GM18873 (cell line): ENCODE data around the gene DNAJC3.
"Not testable (repeated sequence)": the region's sequence is repeated elsewhere in the genome, so short reads cannot be mapped to it uniquely, and the experiment has no call there.

Experiments used
- ATAC-seq: cut with Tn5 transposase; IDR thresholded peaks from one replicate; pipeline ENCODE4 v1.9.1; 2021; ENCODE audit warnings: mild to moderate bottlenecking, moderate library complexity, moderate number of reproducible peaks; ENCODE audit not compliant: unreplicated experiment, low FRiP score

DNAJC3 gene

DNA sequence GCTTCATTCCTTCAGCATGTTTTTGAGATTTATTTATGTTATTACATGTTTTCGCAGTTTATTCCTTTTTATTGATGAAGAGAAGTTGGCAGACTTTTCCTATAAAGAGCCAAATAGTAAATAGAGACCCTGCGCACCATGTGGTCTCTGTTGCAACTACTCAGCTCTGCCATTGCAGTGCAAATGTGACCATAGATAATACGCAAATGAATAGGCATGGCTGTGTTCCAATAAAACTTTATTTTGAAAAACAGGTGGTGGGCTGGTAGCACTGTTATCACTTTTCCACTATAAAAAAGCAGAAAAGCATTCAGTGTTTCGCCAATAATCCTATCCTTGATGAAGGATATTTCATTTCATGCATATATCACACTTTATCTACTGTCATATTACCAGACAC, 95.0 kb downstream of the DNAJC3 start:
- no peak for ATAC-seq

DNA sequence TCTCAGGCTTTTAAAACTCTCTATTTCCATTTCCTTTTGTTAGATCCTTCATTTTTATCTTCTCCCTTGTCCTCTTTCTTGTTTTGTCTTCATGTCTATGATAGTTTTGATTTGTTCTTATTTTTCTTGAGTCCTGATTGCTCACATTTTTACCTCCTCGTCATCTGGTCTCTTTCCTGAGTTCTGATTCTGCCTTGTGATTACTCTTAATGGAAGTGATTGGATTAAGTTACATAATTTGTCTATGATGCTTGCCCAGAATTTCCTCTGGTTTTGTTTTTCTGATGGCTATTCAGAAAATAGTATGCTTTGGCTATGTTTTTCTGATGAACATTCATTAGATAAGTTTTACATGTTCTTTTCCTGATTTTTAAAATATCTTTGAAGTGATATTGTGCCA, 102.6 kb downstream of the DNAJC3 start:
- ATAC-seq = no peak

DNA sequence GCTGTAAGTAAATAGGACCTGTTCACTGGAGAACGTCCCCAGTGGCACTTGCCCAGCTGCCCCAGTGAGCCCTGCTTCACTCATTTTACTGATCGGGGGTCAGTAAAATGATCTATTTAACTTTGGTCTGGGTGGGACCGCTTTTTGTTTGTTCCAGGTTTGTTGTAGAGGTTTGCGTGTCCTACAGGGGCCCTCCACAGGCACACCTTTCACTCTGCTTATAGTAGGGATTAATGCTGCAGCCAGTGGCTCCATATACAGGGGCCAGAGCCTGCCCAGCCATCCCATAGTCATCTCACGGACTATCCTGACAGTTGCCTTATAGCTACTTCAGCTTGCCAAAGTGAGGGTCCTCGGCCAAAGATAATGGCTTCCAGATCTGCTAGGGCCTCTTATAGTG, 104.1 kb downstream of the DNAJC3 start:
- no peak for ATAC-seq

DNA sequence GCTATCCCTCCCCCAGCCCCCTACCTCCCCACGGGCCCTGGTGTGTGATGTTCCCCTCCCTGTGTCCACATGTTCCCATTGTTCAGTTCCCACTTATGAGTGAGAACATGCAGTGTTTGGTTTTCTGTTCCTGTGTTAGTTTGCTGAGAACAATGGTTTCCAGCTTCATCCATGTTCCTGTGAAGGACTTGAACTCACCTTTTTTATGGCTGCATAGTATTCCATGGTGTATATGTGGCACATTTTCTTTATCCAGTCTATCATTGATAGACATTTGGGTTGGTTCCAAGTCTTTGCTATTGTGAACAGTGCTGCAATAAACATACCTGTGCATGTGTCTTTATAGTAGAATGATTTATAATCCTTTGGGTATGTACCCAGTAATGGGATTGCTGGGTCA, 105.0 kb downstream of the DNAJC3 start:
- not testable (repeated sequence) for ATAC-seq

DNA sequence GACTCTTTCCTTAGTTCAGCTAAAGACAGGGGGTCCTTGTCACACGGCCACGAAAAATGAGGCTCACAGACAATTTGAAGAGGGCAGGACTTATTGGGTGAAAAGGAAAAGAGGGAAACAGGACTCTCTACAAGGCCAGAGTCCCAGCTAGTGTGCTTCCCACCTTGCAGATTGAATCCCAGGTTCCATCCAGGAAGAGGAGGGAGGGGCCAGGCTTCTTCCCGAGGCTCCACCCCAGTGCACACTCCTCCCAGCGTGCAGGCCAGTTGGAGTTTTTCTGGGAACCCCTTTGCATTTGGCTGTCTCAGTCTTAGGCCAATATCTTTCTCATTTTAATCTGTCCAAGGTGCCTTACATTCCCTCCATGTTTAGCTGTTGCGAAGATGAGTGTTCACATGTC, 106.8 kb downstream of the DNAJC3 start:
- ATAC-seq = no peak

DNA sequence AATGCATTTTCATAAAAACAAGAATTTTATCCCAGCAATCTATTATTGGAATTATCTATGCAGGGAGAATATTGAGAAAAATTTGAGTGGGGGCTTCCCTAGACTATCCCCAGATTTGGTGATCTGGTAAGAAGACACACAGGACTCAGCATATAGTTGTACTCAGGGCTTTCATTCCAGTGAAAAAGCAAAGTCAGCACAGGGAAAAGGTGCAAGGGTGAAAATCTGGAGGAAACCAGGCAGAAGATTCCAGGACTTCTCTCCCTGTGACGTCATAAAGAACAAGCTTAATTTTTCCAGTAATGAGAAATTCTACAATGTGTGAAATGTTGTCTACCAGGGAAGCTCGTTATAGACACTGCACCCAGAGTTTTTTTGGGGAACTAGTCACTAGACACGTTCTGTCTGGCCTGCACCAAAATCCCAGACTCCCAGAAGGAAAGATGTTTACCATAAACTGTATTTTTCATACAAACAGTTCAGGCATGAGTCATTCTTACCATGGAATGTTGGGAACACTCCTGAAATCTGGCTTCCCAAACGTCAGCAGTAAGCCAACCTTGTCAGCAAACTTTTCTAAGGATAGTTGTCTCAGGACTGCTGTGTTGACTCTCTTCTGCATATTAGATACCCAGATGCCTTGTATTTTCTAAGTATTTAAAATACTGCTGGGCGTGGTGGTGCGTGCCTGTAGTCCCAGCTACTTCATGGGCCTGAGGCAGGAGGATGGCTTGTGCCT, 107.4 kb downstream of the DNAJC3 start:
- no peak for ATAC-seq

DNA sequence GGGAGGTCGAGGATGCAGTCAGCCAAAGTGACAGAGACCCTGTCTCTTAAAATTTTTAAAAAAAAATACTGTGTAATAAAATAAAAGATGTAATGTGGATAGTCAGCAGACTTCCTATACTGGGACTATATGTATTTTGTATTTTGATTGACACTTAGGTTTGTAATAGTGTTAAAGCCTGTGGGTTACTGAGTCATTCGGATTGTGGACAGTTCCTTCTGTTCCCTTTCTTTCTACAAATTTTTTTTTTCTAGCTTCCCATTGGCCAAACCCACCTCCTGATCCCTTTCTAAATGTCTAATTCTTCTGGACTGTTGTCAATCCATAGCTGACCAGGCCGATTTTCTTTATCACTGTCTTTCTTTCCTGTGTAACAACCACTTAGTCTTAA, 108.0 kb downstream of the DNAJC3 start:
- ATAC-seq = no peak

DNA sequence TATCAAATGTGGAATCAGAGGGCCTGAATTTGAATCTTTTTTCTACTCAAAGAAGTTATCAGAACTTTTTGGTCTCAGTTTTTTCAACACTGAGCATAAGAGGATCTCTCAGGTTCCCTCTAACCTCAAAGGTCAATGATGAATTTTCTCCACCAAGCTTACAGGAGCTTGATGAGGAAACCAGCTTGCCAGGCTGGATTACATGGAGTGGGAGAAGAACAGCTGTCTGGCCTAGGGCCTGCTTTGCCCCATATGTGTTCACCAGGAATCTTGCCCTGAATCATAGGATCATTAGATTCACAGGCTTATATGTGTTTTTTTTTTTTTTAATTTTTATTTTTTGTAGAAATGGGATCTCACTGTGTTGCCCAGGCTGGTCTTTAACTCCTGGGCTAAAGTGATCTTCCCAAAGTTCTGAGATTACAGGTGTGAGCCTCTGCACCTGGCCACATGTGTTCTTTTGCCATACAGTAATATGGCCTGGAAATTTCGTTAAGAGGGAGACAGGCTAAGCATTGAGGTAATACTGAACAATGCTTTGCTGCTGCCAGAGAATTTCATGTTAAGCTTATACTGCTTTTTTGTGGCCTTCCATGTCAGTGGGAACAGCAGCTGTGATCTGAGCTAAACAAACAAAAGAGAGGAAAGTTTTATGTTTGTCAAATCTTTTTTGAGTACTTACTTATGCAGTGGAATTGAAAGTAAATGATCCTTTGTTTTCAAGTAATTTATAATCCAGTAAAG, 110.6 kb downstream of the DNAJC3 start:
- ATAC-seq = no peak

DNA sequence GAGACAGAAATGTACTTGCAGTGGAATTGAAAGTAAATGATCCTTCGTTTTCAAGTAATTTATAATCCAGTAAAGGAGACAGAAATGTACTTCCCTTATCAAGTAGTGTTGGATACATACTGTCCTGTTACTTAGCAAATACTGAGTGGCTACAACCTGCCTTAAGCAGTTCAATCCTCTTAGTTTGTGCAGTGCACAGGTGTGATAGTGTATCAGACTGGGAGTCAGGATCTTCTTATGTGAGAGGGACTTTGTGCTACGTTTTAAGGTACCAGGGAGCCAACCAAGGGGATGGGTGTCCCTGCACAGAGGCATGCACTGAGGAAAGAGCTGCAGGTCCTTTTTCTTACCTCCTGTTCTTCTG, 111.1 kb downstream of the DNAJC3 start:
- ATAC-seq = no peak

DNA sequence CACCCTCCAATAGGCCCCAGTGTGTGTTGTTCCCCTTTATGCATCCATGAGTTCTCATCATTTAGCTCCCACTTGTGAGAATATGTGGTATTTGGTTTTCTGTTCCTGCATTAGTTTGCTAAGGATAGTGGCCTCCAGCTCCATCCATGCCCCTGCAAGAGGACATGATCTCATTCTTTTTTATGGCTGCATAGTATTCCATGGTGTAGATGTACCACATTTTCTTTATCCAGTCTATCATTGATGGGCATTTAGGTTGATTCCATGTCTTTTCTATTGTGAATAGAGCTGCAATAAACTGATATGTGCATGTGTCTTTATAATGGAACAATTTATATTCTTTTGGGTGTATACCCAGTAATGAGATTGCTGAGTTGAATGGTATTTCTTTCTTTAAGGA, 112.4 kb downstream of the DNAJC3 start:
- ATAC-seq = not testable (repeated sequence)

DNA sequence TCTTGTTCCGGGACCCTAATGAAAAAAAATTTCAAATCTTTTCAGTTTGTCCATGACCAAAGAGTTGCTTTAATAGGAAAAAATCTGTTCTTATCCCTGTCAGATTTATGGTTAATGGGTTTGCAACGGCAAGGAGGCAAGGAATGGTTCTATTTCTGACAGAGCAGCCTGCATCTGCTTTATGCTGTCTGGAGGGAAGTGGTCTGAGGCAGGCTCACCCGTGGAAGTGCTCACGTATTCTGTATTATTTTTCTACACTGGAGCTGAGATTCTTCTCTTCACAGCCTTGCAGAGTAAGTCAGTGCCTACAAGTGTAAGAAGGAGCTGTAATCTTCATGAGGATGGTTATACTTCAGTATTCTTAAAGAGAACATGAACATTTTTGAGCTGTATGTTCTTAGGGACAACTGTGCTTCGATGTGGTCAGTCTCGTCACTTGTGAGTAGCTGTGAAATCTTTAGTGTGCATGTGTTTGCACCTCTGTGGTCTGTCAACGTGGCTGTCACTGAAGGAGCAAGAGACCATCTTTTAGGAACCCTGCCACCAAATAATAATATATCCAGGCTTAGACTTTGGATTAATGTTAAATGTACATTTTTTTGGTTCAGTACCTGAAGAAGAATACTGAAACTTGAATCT, 114.3 kb downstream of the DNAJC3 start:
- no peak for ATAC-seq

DNA sequence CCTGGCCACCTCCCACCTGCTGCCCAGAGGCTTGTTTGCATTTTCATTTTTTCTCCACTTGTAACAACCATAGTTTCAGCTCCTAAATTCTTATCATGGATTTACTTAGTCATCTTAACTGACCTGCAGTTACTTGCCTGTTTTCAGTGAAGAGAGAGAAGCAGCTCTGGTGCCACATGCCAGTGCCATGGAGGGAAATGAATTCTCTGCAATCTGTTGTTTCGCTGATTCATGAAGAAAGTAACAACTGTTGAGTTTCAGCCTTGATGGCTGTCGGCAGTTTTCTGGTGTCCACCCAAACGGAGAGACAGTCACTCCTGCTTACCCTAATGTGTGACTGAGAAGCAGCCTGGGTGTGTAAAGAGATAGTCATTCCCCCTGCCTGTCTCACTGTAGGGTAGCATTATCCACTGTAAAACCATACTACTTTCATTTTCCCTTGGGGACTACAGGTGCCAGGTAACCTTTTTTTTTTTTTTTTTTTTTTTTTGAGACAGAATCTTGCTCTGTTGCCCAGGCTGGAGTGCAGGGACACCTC, 116.1 kb downstream of the DNAJC3 start:
- no peak for ATAC-seq

DNA sequence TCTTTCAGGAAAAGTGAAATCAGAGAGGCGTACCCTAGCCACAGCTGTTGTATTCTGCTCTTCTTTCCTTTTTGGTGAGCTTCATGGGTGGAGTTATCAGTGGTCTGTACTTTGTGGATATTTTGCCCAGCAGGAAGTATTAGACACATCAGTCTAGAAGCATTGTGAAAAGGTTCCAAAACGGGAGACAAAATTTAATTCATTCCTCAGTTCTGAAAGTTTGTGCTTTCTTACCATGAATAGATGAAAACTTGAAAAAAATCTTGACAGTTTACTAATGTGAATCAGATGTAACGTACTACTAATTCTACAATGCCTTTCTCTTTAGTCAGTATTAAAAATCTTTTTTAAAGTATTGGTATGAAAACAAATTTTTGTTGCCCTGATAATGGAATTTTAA, 116.8 kb downstream of the DNAJC3 start:
- no peak for ATAC-seq

DNA sequence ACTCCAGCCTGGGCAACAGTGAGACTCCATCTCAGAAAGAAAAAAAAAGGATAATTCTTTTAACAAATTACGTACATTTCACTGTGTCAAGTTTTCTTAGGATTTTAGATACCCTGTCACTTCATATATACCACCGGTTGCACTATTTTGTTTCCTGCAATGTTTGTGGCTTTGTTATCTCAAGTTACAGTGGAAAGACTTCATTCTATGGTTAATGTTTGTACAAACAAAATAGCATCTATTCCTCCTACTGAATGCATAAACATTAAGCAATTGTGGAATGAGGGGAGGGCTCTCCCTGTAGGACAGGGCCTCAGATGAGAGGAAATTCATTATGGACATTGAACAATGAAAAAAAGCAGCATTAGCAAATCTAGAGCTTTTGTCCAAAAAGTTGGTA, 120.1 kb downstream of the DNAJC3 start:
- no peak for ATAC-seq

DNA sequence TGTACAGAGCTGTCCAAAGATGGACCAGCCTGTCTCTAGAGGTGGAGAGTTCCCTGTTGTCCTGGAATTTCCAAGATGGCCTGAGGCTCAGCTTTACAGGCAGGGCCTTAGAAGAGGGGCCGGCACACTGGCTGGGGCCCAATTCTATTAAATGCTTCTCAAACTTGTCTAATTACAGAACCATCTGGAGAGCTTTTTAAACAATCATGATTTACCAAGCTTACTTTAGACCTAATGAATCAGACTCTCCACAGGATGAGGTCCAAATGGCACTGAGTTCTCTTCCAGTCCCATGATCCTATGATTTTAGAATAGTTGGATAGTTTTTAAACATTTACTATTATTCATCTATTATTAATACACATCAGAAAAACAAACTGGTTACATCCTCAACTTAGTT, 123.5 kb downstream of the DNAJC3 start:
- ATAC-seq = no peak

DNA sequence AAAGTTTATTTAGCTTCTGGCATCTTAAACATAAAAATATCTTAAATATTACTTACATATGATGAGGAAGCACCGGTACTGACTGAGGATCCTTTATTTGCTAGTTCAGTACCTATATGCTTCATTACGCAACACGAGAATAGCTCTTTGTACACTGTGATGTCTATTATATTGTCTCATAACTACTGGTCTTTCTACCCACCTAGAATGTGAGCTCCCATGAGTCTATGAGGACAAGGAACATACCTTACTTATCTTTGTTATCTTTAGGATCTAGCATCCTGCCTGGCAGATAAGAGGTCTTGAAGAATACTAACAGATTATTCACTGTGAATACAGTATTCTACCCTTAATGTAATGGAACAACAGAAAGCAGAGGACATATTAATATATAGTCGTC, 124.9 kb downstream of the DNAJC3 start:
- ATAC-seq = no peak

DNA sequence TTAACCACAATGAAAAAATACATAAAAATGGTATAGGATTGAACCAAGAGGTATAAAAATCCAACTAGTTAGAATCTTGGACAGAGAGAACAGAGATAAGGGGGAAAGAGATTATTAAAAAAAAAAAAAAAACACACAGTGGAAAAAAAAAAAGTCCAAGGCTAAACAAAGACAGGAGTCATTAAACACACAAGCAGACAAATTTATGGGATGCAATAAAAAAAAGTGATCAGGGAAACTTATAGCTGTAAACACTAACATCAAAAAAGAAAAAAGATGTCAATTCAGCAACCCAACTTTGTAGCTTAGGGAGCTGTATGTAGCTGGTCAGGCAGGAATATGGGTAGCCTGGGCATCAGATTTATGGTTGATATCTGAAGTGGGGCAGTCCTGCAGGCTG, 129.0 kb downstream of the DNAJC3 start:
- no peak for ATAC-seq

DNA sequence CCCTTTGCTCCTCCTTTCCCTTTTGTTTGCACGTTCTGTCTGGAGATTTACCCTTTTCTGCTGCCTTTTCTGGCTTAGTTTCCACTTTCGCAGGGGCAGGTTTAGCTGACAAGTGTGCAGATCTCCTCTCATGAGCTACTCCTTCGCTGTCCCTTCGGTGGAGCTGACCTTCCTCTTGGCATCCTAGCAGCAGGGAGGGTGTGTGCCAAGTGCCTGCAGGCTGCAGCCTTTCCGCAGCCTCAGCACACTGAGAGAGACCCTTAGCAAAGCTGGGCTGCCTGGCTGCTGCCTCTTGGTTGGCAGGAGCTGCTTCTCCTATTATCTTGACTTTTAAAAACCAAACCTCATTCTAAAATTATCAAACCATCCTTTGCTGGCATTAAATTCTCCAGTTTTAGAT, 132.5 kb downstream of the DNAJC3 start:
- ATAC-seq = no peak

DNA sequence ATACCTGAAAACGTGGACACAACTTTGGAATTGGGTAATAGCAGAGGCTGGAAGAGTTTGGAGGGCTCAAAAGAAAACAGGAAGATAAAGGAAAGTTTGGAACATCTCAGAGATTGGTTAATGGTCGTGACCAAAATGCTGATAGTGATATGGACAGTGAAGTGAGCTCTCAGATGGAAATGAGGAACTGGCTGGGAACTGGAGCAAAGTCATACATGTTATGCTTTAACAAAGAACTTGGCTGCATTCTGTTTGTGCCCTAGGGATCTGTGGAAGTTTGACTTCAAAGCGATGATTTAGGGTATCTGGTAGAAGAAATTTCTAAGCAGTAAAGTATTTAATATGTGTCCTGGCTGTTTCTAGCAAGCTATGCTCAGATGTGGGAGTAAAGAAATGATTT, 136.2 kb downstream of the DNAJC3 start:
- ATAC-seq = no peak

DNA sequence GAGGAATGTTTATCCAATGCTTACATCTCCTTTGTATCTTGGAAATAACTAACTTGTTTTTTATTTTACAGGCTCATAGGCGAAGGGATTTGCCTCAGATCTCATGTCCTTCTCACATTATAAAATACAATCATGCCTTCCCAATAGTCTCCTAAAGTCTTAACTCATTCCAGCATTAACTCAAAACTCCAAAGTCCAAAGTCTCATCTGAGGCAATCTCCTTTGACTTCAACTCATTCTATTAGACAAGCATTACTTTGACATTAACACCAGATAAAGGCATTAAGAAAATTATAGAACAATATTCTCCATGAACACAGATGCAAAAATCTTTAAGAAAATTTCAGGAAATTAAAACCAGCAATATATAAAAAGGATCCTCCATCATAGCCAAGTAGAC, 137.6 kb downstream of the DNAJC3 start:
- no peak for ATAC-seq

DNA sequence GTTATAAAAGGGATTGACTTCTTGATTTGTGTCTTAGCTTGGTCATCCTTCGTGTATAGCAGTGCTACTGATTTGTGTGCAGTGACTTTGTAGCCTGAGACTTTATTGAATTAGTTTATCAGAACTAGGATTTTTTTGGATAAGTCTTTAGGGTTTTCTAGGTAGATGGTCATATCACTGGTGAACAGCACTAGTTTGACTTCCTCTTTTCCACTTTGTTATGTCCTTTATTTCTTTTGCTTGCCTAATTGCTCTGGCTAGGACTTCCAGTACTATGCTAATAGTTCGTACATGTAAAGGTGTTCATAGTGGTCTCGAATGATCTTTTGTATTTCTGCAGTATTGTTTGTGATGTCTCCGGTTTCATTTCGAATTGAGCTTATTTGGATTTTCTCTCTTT, 145.4 kb downstream of the DNAJC3 start:
- no peak for ATAC-seq

DNA sequence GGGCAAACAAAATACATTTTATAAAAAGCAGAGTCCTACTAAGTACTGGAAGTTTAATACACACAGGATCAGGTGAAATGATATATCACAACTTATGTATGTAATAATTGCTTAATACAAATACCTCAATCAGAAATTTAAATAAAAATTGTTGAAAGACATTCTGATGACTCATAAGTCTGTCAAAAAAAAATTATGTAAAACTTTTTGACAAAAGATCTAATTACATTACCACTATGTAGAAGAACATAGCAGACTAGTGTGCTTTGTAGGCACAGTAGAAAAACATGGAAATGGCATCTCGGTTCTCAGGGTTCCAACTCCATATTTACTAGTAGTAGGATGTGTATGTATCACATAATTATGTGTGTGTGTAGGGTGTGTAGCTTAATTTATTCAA, 156.2 kb downstream of the DNAJC3 start:
- no peak for ATAC-seq
